Measurements from ENCODE around the gene RFPL1. TPM values are rescaled to one million over a fixed set of nuclear protein-coding genes. Genes with fewer than 3 reads are reported as not detected.
"Not testable (repeated sequence)": the region's sequence is repeated elsewhere in the genome, so short reads cannot be mapped to it uniquely, and the experiment has no call there.

The RFPL1 gene
- total RNA-seq, 1 donor from 2014 or later: not detected

- Histone ChIP-seq H3K4me3 (ENCODE audit: low read depth, low read length) (no peak overlapping the region), H3K27me3 (ENCODE audit: control insufficient read depth, insufficient read depth, low read length) (no peaks in the 10 kb centered on the region), H3K36me3 (ENCODE audit: control insufficient read depth, insufficient read depth, low read length) (no peaks in the 10 kb centered on the region)
- TF ChIP-seq, protein P1, sequence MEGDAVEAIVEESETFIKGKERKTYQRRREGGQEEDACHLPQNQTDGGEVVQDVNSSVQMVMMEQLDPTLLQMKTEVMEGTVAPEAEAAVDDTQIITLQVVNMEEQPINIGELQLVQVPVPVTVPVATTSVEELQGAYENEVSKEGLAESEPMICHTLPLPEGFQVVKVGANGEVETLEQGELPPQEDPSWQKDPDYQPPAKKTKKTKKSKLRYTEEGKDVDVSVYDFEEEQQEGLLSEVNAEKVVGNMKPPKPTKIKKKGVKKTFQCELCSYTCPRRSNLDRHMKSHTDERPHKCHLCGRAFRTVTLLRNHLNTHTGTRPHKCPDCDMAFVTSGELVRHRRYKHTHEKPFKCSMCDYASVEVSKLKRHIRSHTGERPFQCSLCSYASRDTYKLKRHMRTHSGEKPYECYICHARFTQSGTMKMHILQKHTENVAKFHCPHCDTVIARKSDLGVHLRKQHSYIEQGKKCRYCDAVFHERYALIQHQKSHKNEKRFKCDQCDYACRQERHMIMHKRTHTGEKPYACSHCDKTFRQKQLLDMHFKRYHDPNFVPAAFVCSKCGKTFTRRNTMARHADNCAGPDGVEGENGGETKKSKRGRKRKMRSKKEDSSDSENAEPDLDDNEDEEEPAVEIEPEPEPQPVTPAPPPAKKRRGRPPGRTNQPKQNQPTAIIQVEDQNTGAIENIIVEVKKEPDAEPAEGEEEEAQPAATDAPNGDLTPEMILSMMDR (IDR thresholded peaks at IDR 0.05; ENCODE audit: insufficient read depth, low read length, severe bottlenecking): no peak
- no peak for FAIRE-seq
- no peak for DNase-seq (ENCODE audit: low read depth)
Observed at GRCh38 chr22:29396126-29396525, 42.3 kb upstream of the RFPL1 start.

DNA sequence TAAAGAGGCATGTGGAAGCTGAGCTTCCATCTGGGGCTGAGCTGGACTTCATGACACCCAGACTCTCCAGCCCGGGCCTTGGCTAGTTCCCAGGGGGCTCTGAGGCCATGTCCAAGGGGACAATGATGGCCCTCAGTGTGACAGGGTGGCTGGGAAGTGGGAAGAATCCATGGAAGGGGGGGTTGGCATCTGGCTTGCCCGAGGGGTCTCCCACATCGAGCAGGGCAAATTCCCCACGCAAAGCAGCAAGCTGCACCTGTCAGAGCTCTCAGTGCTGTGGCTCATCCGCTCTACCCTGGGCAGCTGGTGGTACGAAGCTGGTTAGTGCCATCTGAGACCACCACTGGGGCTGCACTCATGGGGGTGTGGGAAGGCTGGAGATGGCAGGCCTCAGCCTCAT, 40.6 kb upstream of the RFPL1 start:
- no peak overlapping the region for H3K4me3 ChIP-seq (ENCODE audit: low read depth, low read length)
- H3K27me3 ChIP-seq (ENCODE audit: control insufficient read depth, insufficient read depth, low read length): no peaks in the 10 kb centered on the region
- FAIRE-seq (no peak), DNase-seq (ENCODE audit: low read depth) (no peak)
- no peaks in the 10 kb centered on the region for H3K36me3 ChIP-seq (ENCODE audit: control insufficient read depth, insufficient read depth, low read length)
- TF ChIP-seq, protein P1 (IDR thresholded peaks at IDR 0.05; ENCODE audit: insufficient read depth, low read length, severe bottlenecking): no peak

DNA sequence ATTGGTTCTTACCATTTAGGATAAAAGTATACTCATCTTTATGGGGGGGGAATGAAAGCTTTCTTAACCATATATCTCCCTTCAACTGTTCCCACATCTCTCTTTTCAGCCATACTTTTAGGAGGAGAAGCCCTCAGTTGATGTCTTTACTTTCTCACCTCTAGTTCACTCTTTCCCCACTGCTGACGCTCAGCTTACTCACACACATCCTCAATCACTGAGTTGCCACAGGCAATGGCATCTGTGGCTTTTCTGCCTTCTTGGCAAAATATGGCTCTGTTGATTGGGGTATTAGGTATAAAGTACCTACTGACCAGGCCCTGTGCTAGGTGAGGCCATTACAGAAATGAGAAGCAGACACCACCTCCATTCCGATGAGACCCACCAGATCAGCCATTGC, 37.8 kb upstream of the RFPL1 start:
- H3K36me3 ChIP-seq (ENCODE audit: control insufficient read depth, insufficient read depth, low read length): no peaks in the 10 kb centered on the region
- TF ChIP-seq, protein P1 (IDR thresholded peaks at IDR 0.05; ENCODE audit: insufficient read depth, low read length, severe bottlenecking): no peak
- no peaks in the 10 kb centered on the region for H3K27me3 ChIP-seq (ENCODE audit: control insufficient read depth, insufficient read depth, low read length)
- DNase-seq (ENCODE audit: low read depth): peak; percentile 39
- no peak for FAIRE-seq
- no peak overlapping the region for H3K4me3 ChIP-seq (ENCODE audit: low read depth, low read length)

GRCh38 chr22:29401538-29401937, 36.8 kb upstream of the RFPL1 start:
- not testable (repeated sequence) for FAIRE-seq; DNase-seq (ENCODE audit: low read depth)

DNA sequence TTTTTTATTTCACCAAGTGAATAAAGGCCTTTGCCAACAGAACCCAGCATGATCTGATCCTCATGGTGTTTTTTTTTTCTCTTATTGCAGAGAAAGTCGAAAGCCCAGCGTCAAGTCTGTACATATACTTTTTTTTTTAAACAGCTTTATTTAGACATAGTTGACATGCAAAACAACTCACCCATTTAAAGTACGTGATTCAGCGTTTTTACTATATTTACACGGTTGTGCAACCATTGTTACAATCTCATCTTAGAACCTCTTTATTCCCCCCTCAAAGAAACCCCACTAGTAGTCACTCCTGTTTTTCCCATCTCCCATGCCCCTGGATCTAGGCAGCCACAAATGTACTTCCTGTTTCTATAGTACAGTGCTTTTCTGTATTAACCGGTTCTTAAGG, 29.4 kb upstream of the RFPL1 start:
- H3K36me3 ChIP-seq (ENCODE audit: control insufficient read depth, insufficient read depth, low read length): no peaks in the 10 kb centered on the region
- no peaks in the 10 kb centered on the region for H3K27me3 ChIP-seq (ENCODE audit: control insufficient read depth, insufficient read depth, low read length)
- no peak for FAIRE-seq
- TF ChIP-seq, protein P1 (IDR thresholded peaks at IDR 0.05; ENCODE audit: insufficient read depth, low read length, severe bottlenecking): no peak
- no peak overlapping the region for H3K4me3 ChIP-seq (ENCODE audit: low read depth, low read length)
- peak; percentile 68 for DNase-seq (ENCODE audit: low read depth)

More at GRCh38 chr22:29401538-29401937, 36.8 kb upstream of the RFPL1 start:
- H3K27me3 ChIP-seq (ENCODE audit: control insufficient read depth, insufficient read depth, low read length); H3K36me3 ChIP-seq (ENCODE audit: control insufficient read depth, insufficient read depth, low read length); H3K4me3 ChIP-seq (ENCODE audit: low read depth, low read length): not testable (repeated sequence)

GRCh38 chr22:29411569-29412211, 26.7 kb upstream of the RFPL1 start:
- DNase-seq (ENCODE audit: low read depth); H3K36me3 ChIP-seq (ENCODE audit: control insufficient read depth, insufficient read depth, low read length); H3K4me3 ChIP-seq (ENCODE audit: low read depth, low read length); H3K27me3 ChIP-seq (ENCODE audit: control insufficient read depth, insufficient read depth, low read length): not testable (repeated sequence)
- FAIRE-seq: peak; percentile 72

GRCh38 chr22:29412772-29413171, 25.6 kb upstream of the RFPL1 start:
- not testable (repeated sequence) for DNase-seq (ENCODE audit: low read depth); H3K27me3 ChIP-seq (ENCODE audit: control insufficient read depth, insufficient read depth, low read length); H3K4me3 ChIP-seq (ENCODE audit: low read depth, low read length); FAIRE-seq; H3K36me3 ChIP-seq (ENCODE audit: control insufficient read depth, insufficient read depth, low read length)
- TF ChIP-seq, protein P1 (IDR thresholded peaks at IDR 0.05; ENCODE audit: insufficient read depth, low read length, severe bottlenecking): peak; percentile 50

DNA sequence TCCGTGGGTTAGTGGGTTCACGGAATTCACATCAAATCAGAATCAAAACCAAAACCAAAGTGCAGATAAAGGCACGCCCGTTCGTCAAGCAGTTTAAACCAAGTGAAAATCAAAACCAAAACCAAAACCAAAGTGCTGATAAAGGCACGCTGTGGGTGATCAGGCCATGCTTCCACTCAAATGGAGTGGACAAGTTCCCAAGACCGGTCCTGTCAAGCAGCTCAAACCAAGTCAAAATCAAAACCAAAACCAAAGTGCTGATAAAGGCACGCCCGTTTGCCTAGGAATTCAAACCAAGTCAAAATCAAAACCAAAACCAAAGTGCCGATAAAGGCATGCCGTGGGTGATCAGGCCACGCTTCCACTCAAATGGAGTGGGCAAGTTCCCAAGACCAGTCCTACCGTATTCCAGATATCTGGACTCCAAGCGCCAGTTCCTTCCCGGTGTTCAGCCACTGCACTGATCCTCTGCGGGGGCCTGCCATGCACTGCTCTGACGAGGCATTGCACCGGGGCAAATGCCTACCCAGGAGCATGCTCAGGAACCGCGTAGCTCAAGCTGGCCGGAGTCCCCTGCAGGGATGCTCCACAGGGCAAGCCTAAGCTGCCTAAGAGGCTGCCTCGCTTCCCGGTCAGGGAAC, 23.3 kb upstream of the RFPL1 start:
- peak; percentile 12 for DNase-seq (ENCODE audit: low read depth)
- FAIRE-seq; H3K27me3 ChIP-seq (ENCODE audit: control insufficient read depth, insufficient read depth, low read length); H3K36me3 ChIP-seq (ENCODE audit: control insufficient read depth, insufficient read depth, low read length): not testable (repeated sequence)
- peak overlapping the region; percentile 39 for H3K4me3 ChIP-seq (ENCODE audit: low read depth, low read length)

DNA sequence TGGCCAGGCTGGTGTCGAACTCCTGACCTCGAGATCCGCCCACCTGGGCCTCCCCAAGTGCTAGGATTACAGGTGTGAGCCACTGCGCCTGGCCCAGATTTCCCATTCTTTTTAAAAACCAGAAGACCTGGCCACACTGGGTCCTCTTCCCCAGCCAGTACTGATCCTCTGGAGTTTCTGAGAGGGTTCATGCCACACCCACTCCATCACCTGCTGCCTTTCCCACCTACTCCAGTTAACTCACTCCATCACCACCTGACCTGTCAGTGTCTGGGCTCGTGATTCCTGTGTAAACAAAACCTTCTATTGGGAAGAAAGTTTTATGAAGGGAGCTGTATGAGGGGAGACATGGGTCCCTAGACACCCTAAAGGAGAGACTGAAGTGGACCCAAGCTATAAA, 19.7 kb upstream of the RFPL1 start:
- H3K36me3 ChIP-seq (ENCODE audit: control insufficient read depth, insufficient read depth, low read length); H3K27me3 ChIP-seq (ENCODE audit: control insufficient read depth, insufficient read depth, low read length); FAIRE-seq; DNase-seq (ENCODE audit: low read depth); H3K4me3 ChIP-seq (ENCODE audit: low read depth, low read length): not testable (repeated sequence)

All from bronchial epithelial cell (primary cell).